DND-41 (cell line): ENCODE measurements around the gene NELFA.

Source experiments
- CTCF ChIP-seq: IDR thresholded peaks from 2 replicates; pipeline ENCODE4 v1.5.1; 2012; ENCODE audit warnings: borderline replicate concordance, low read length, moderate library complexity, mild to moderate bottlenecking; ENCODE audit not compliant: poor library complexity, severe bottlenecking; ENCODE audit errors: extremely low read depth
- EZH2 ChIP-seq: IDR thresholded peaks from 3 replicates; pipeline ENCODE4 v1.6.1; 2012; ENCODE audit warnings: borderline replicate concordance, low read depth, mild to moderate bottlenecking, moderate library complexity, low read length, inconsistent platforms; ENCODE audit not compliant: severe bottlenecking

GRCh38 chr4:1945912-1946311, 62.9 kb downstream of the NELFA start:
- TF ChIP-seq CTCF (no peak), EZH2 (no peak)
